CD14-positive monocyte (primary cell): Measurements from ENCODE around the gene TMEM182. TPM values are rescaled to one million over a fixed set of nuclear protein-coding genes. Genes with fewer than 3 reads are reported as not detected.

Experiments used
- DNase-seq, 3 donors: peaks; one replicate each; pipeline ENCODE4 v3.0.0-alpha.2; 2011 to 2022
- H2AFZ ChIP-seq: 2 replicates; pipeline ENCODE4 v1.6.0; 2012; ENCODE audit warnings: mild to moderate bottlenecking, low read depth, low read length, inconsistent platforms; ENCODE audit not compliant: insufficient read depth, poor library complexity, severe bottlenecking
- H3K27ac ChIP-seq, 2 donors: 1 replicate in 1 of 2; 2 replicates in 1 of 2; pipeline ENCODE4 v1.5.1; 2012 to 2013; ENCODE audit warnings: low read length in 2 of 2, control low read depth in 1 of 2, inconsistent platforms in 1 of 2, low read depth in 1 of 2, mild to moderate bottlenecking in 1 of 2
- H3K27me3 ChIP-seq, 2 donors: one replicate each; pipeline versions ENCODE4 v1.6.0 to v1.6.1; 2011 to 2013; ENCODE audit warnings: low read length in 2 of 2; ENCODE audit not compliant: control insufficient read depth in 2 of 2, insufficient read depth in 2 of 2
- H3K36me3 ChIP-seq, 2 donors: replicated peaks in 1 of 2; 1 replicate in 1 of 2; 2 replicates in 1 of 2; pipeline versions ENCODE4 v1.5.1 to v1.6.1; 2012 to 2013; ENCODE audit warnings: low read length in 2 of 2, control low read depth in 1 of 2, inconsistent platforms in 1 of 2, mild to moderate bottlenecking in 1 of 2; ENCODE audit not compliant: insufficient read depth in 2 of 2, control insufficient read depth in 1 of 2
- H3K4me1 ChIP-seq, 2 donors: 1 replicate in 1 of 2; 2 replicates in 1 of 2; pipeline versions ENCODE4 v1.5.1 to v1.6.1; 2012 to 2013; ENCODE audit warnings: low read length in 2 of 2, control low read depth in 1 of 2, inconsistent platforms in 1 of 2, mild to moderate bottlenecking in 1 of 2, moderate library complexity in 1 of 2; ENCODE audit not compliant: insufficient read depth in 2 of 2, control insufficient read depth in 1 of 2
- H3K4me2 ChIP-seq: replicated peaks from 2 replicates; pipeline ENCODE3; 2012; ENCODE audit warnings: low read length, moderate library complexity, mild to moderate bottlenecking; ENCODE audit not compliant: poor library complexity, severe bottlenecking; ENCODE audit errors: extremely low read depth
- H3K4me3 ChIP-seq, 3 experiments: fragments of 200-600 bp in 1 of 3; sonication (generic) in 1 of 3; replicated peaks in 1 of 3; 1 replicate in 2 of 3; 2 replicates in 1 of 3; pipeline ENCODE4 v1.5.1; 2011 to 2013; ENCODE audit warnings: low read length in 3 of 3, mild to moderate bottlenecking in 3 of 3, control low read depth in 2 of 3, low read depth in 2 of 3, inconsistent platforms in 1 of 3, moderate library complexity in 1 of 3
- H3K79me2 ChIP-seq: 2 replicates; pipeline ENCODE4 v1.6.0; 2012; ENCODE audit warnings: mild to moderate bottlenecking, control low read depth, inconsistent platforms, low read length, moderate library complexity; ENCODE audit not compliant: insufficient read depth
- H3K9ac ChIP-seq: 2 replicates; pipeline ENCODE4 v1.6.0; 2017; ENCODE audit warnings: low read length, mild to moderate bottlenecking; ENCODE audit not compliant: insufficient read depth, poor library complexity, severe bottlenecking
- H3K9me3 ChIP-seq, 2 donors: replicated peaks in 1 of 2; 1 replicate in 1 of 2; 2 replicates in 1 of 2; pipeline versions ENCODE4 v1.5.1 to v1.6.1; 2012 to 2013; ENCODE audit warnings: low read length in 2 of 2, control low read depth in 1 of 2; ENCODE audit not compliant: control insufficient read depth in 1 of 2, insufficient read depth in 1 of 2
- H4K20me1 ChIP-seq: 2 replicates; pipeline ENCODE4 v1.6.0; 2012; ENCODE audit warnings: mild to moderate bottlenecking, low read length, control low read depth, moderate library complexity; ENCODE audit not compliant: insufficient read depth
- H3K27ac Mint-ChIP-seq, 7 donors: one replicate each; pipeline ENCODE4 v1.8.0; 2020; ENCODE audit warnings: mild to moderate bottlenecking in 7 of 7, mixed read lengths in 7 of 7, moderate library complexity in 6 of 7, inconsistent platforms in 2 of 7
- H3K27me3 Mint-ChIP-seq, 3 donors: one replicate each; pipeline ENCODE4 v1.8.0; 2021 to 2022; ENCODE audit warnings: low read depth in 3 of 3, mild to moderate bottlenecking in 3 of 3, mixed read lengths in 3 of 3, moderate library complexity in 3 of 3, inconsistent platforms in 1 of 3
- H3K36me3 Mint-ChIP-seq, 2 donors: one replicate each; pipeline ENCODE4 v1.8.0; 2020; ENCODE audit warnings: mixed read lengths in 2 of 2, inconsistent platforms in 1 of 2, mild to moderate bottlenecking in 1 of 2
- H3K4me1 Mint-ChIP-seq: one replicate; pipeline ENCODE4 v1.8.0; 2020; ENCODE audit warnings: mild to moderate bottlenecking, mixed read lengths
- H3K4me3 Mint-ChIP-seq, 2 donors: one replicate each; pipeline ENCODE4 v1.8.0; 2020; ENCODE audit warnings: mild to moderate bottlenecking in 2 of 2, mixed read lengths in 2 of 2, moderate library complexity in 1 of 2
- H3K9me3 Mint-ChIP-seq, 7 donors: one replicate each; pipeline ENCODE4 v1.8.0; 2020 to 2022; ENCODE audit warnings: mixed read lengths in 7 of 7, mild to moderate bottlenecking in 6 of 7, moderate library complexity in 6 of 7, inconsistent platforms in 2 of 7
- whole genome bisulfite sequencing: methylation state at CpG from one replicate; pipeline ENCODE4 v1.1.5; 2013; ENCODE audit warnings: missing lambda C conversion rate; ENCODE audit not compliant: insufficient coverage; 5-methylcytosine and 5-hydroxymethylcytosine counted together
- intact Hi-C, 2 donors: fragments of 100-400 bp; cut with micrococcal nuclease; formaldehyde crosslinking; loops; one replicate each; pipeline versions ENCODE4 v1.15.0 to v1.15.1; 2023
- polyA plus RNA-seq, 3 donors: library from polyadenylated mRNA; depleted of rRNA in 1 of 3; unstranded in 2 of 3; stranded (reverse) in 1 of 3; fragments of 300-500 nt in 2 of 3; fragments of >200 nt in 1 of 3; fragmentation: Illumina TruSeq in 2 of 3; gene quantifications; 1 replicate in 2 of 3; 2 replicates in 1 of 3; pipeline ENCODE4 v1.2.3, GENCODE V29; 2012 to 2021
- TF ChIP-seq, protein P1 (sequence below): fragments of 200-600 bp; IDR thresholded peaks from one replicate; pipeline ENCODE4 v1.8.0; 2022; ENCODE audit warnings: antibody characterized with exemption, mild to moderate bottlenecking

Gene TMEM182
- polyA plus RNA-seq, 3 donors = 0.24 to 0.69 (median 0.28) TPM

GRCh38 chr2:102770506-102770905 lies 8.7 kb downstream of the TMEM182 start:
- Histone ChIP-seq H3K27ac (no peak overlapping the region), H3K36me3 (no peaks in the 10 kb centered on the region), H3K27me3 (no peaks in the 10 kb centered on the region), H3K4me3 (no peak overlapping the region), H3K4me2 (no peak overlapping the region), H4K20me1 (no peaks in the 10 kb centered on the region), H3K79me2 (no peaks in the 10 kb centered on the region), H2AFZ (no peak overlapping the region), H3K9me3 (no peaks in the 10 kb centered on the region), H3K9ac (no peak overlapping the region), H3K4me1 (no peaks in the 10 kb centered on the region)
- intact Hi-C loops = no loop called here
- Mint-ChIP-seq H3K36me3 (peaks cover 0 to 1% of the 10 kb centered on the region in 2 donors), H3K27me3 (no peaks in the 10 kb centered on the region), H3K9me3 (peaks cover 0 to 5% (median 0%) of the 10 kb centered on the region in 7 donors), H3K27ac (no peak overlapping the region), H3K4me1 (no peaks in the 10 kb centered on the region), H3K4me3 (no peak overlapping the region)
- DNase-seq = no peak
- WGBS = no CpG with 5 or more reads among the region's 3 CpGs
- TF ChIP-seq, protein P1, sequence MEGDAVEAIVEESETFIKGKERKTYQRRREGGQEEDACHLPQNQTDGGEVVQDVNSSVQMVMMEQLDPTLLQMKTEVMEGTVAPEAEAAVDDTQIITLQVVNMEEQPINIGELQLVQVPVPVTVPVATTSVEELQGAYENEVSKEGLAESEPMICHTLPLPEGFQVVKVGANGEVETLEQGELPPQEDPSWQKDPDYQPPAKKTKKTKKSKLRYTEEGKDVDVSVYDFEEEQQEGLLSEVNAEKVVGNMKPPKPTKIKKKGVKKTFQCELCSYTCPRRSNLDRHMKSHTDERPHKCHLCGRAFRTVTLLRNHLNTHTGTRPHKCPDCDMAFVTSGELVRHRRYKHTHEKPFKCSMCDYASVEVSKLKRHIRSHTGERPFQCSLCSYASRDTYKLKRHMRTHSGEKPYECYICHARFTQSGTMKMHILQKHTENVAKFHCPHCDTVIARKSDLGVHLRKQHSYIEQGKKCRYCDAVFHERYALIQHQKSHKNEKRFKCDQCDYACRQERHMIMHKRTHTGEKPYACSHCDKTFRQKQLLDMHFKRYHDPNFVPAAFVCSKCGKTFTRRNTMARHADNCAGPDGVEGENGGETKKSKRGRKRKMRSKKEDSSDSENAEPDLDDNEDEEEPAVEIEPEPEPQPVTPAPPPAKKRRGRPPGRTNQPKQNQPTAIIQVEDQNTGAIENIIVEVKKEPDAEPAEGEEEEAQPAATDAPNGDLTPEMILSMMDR = no peak

GRCh38 chr2:102771114-102771513 lies 9.3 kb downstream of the TMEM182 start:
- H3K27ac Mint-ChIP-seq = no peak overlapping the region
- no peak overlapping the region for H3K4me2 ChIP-seq
- no peaks in the 10 kb centered on the region for H3K36me3 ChIP-seq
- H3K27ac ChIP-seq = no peak overlapping the region
- peaks cover 0 to 5% (median 0%) of the 10 kb centered on the region in 7 donors for H3K9me3 Mint-ChIP-seq
- H2AFZ ChIP-seq = no peak overlapping the region
- no peaks in the 10 kb centered on the region for H3K9me3 ChIP-seq
- H3K36me3 Mint-ChIP-seq = peaks cover 0 to 1% of the 10 kb centered on the region in 2 donors
- no peak overlapping the region for H3K4me3 ChIP-seq
- intact Hi-C loops = no loop called here
- no peak for DNase-seq
- no peaks in the 10 kb centered on the region for H3K4me1 ChIP-seq
- H3K27me3 ChIP-seq = no peaks in the 10 kb centered on the region
- H3K27me3 Mint-ChIP-seq = no peaks in the 10 kb centered on the region
- H4K20me1 ChIP-seq = no peaks in the 10 kb centered on the region
- no peak overlapping the region for H3K4me3 Mint-ChIP-seq
- H3K4me1 Mint-ChIP-seq = no peaks in the 10 kb centered on the region
- H3K9ac ChIP-seq = no peak overlapping the region
- 100% methylated on average over 1 of the region's 3 CpGs for WGBS
- TF ChIP-seq, protein P1 = no peak
- no peaks in the 10 kb centered on the region for H3K79me2 ChIP-seq
